OCI-LY1 (cell line): ENCODE measurements around the gene TSNAXIP1.

Experiments
- H2AFZ ChIP-seq: fragments of 200-600 bp; sonication (generic), shearing (Covaris generic); 2 replicates; pipeline ENCODE4 v1.6.0; 2014; ENCODE audit warnings: antibody characterized with exemption, mild to moderate bottlenecking, low read length
- H3F3A ChIP-seq: fragments of 200-600 bp; sonication (generic), shearing (Covaris generic); 2 replicates; pipeline ENCODE4 v1.6.0; 2014; ENCODE audit warnings: mild to moderate bottlenecking, antibody characterized with exemption, low read length, moderate library complexity; ENCODE audit not compliant: insufficient read depth
- H3K27ac ChIP-seq: fragments of 200-600 bp; sonication (generic); 2 replicates; pipeline ENCODE4 v1.5.1; 2014; ENCODE audit warnings: low read length, mixed run types, mild to moderate bottlenecking, low read depth; ENCODE audit not compliant: poor library complexity, severe bottlenecking
- H3K27me3 ChIP-seq: fragments of 200-600 bp; sonication (generic); 2 replicates; pipeline ENCODE4 v1.6.0; 2014; ENCODE audit warnings: antibody characterized with exemption, mild to moderate bottlenecking, low read length, moderate library complexity; ENCODE audit not compliant: insufficient read depth
- H3K36me3 ChIP-seq: fragments of 200-600 bp; sonication (generic); 2 replicates; pipeline ENCODE4 v1.6.1; 2014; ENCODE audit warnings: mild to moderate bottlenecking, antibody characterized with exemption, low read length, moderate library complexity, mixed read lengths; ENCODE audit not compliant: insufficient read depth
- H3K4me1 ChIP-seq: fragments of 200-600 bp; sonication (generic); 2 replicates; pipeline ENCODE4 v1.5.1; 2014; ENCODE audit warnings: mild to moderate bottlenecking, low read length, moderate library complexity; ENCODE audit not compliant: insufficient read depth, severe bottlenecking
- H3K4me2 ChIP-seq: fragments of 200-600 bp; sonication (generic), shearing (Covaris generic); 2 replicates; pipeline ENCODE4 v1.6.1; 2014; ENCODE audit warnings: low read length
- H3K4me3 ChIP-seq: fragments of 200-600 bp; sonication (generic); 2 replicates; pipeline ENCODE4 v1.5.1; 2014; ENCODE audit warnings: low read length, low read depth, mild to moderate bottlenecking, mixed read lengths; ENCODE audit not compliant: poor library complexity, severe bottlenecking
- H3K79me2 ChIP-seq: fragments of 200-600 bp; shearing (Covaris generic); 2 replicates; pipeline ENCODE4 v1.6.1; 2016; ENCODE audit warnings: mixed run types, low read length, mixed read lengths; ENCODE audit not compliant: insufficient read depth
- H3K9ac ChIP-seq: fragments of 200-600 bp; sonication (generic), shearing (Covaris generic); 2 replicates; pipeline ENCODE4 v1.6.1; 2014; ENCODE audit warnings: mild to moderate bottlenecking, low read length, mixed read lengths
- H3K9me2 ChIP-seq: fragments of 200-600 bp; sonication (generic), shearing (Covaris generic); 2 replicates; pipeline ENCODE4 v1.6.1; 2014; ENCODE audit warnings: low read depth, mild to moderate bottlenecking, low read length, mixed read lengths
- H3K9me3 ChIP-seq: fragments of 200-600 bp; shearing (Covaris generic); 2 replicates; pipeline ENCODE4 v1.6.1; 2014; ENCODE audit warnings: low read length, mixed read lengths
- H4K20me1 ChIP-seq: fragments of 200-600 bp; sonication (generic), shearing (Covaris generic); 2 replicates; pipeline ENCODE4 v1.6.0; 2016; ENCODE audit warnings: mild to moderate bottlenecking, low read length; ENCODE audit not compliant: insufficient read depth
- CTCF ChIP-seq: fragments of 200-600 bp; sonication (generic), shearing (Covaris generic); IDR thresholded peaks from 2 replicates; pipeline ENCODE4 v1.5.1; 2017; ENCODE audit warnings: mild to moderate bottlenecking, antibody characterized with exemption, low read length, moderate library complexity, mixed read lengths
- EZH2 ChIP-seq: fragments of 200-600 bp; sonication (generic), shearing (Covaris generic); IDR thresholded peaks from 2 replicates; pipeline ENCODE4 v1.8.0; 2017; ENCODE audit warnings: borderline replicate concordance, mixed run types, mild to moderate bottlenecking, antibody characterized with exemption, low read length, moderate library complexity, mixed read lengths

The TSNAXIP1 gene

DNA sequence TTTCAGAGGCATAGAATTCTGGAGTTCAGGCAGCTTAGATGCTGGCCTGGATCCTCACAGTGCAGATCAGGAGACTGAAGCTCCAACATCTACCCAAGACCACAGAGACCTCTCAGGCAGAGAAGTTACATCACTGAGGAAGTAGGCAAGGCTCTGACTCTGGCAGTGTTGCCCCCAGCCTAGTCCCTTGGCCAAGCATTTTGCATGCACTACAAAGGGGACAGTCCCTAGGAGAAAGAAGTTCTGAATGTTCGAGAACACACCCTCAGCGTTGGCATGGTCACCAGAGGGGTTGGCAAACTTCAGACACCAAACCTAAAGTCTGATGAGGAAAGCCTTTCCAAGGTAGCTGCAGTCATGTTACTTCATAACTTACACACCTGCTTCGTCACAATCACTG, 2.8 kb upstream of the TSNAXIP1 start:
- no peak overlapping the region for H3K27ac ChIP-seq
- TF ChIP-seq CTCF = no peak
- TF ChIP-seq EZH2 = no peak

DNA sequence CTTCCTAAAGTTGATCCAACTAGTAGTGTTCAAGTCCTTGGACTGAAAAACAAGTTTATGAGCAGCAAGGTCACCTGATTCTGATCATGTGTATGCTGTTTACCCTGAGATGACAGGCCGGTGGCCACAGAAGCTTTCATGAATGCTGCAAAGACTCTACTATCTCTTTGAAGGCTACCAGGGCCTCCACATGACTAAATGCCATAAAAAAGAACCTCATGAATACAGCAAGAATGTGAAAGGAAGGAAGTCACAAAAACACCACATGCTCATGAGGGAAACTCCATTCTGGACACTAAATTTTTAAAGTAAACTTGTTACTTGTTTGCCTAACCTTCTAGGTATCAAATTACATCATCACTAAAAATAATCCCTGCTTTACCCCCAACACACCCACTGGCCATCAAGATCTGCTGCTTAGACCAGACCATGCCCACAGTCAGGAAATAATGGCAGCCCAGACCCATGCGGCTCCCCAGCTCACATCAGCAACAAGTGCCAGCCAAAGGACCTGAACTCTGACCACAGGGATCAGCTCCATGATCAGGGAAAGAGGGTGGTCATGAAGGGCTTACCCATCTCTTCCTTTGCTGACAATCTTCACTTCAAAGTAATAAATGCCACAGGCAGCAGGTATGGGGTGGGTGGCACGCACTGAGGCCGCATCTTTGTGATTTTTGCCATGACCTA, 1.7 kb upstream of the TSNAXIP1 start:
- H3K9me3 ChIP-seq = no peaks in the 10 kb centered on the region
- no peaks in the 10 kb centered on the region for H4K20me1 ChIP-seq
- H3K4me2 ChIP-seq = peak overlapping the region; percentile 99
- peak overlapping the region; percentile 94 for H3K4me3 ChIP-seq
- H3K9ac ChIP-seq = peak overlapping the region; percentile 91
- H3K79me2 ChIP-seq = peaks cover 24% of the 10 kb centered on the region
- H3K27me3 ChIP-seq = no peaks in the 10 kb centered on the region
- H3F3A ChIP-seq = no peaks in the 10 kb centered on the region
- no peak for TF ChIP-seq EZH2
- no peaks in the 10 kb centered on the region for H3K9me2 ChIP-seq
- no peak overlapping the region for H2AFZ ChIP-seq
- H3K27ac ChIP-seq = peak overlapping the region; percentile 0
- peaks cover 42% of the 10 kb centered on the region for H3K4me1 ChIP-seq
- peaks cover 27% of the 10 kb centered on the region; the same call in 1 of the 2 replicates for H3K36me3 ChIP-seq

More for the DNA sequence above, 2.8 kb upstream of the TSNAXIP1 start:
- Histone ChIP-seq H3F3A (no peaks in the 10 kb centered on the region), H3K9ac (no peak overlapping the region), H2AFZ (no peak overlapping the region), H3K79me2 (peaks cover 24% of the 10 kb centered on the region), H3K27me3 (no peaks in the 10 kb centered on the region), H3K9me2 (no peaks in the 10 kb centered on the region), H3K4me1 (peaks cover 42% of the 10 kb centered on the region), H3K36me3 (peaks cover 27% of the 10 kb centered on the region; the same call in 1 of the 2 replicates), H3K9me3 (no peaks in the 10 kb centered on the region), H3K4me2 (no peak overlapping the region), H3K4me3 (no peak overlapping the region), H4K20me1 (no peaks in the 10 kb centered on the region)

- Histone ChIP-seq H3K9ac (peak overlapping the region; percentile 91), H3K27me3 (no peaks in the 10 kb centered on the region), H2AFZ (no peak overlapping the region), H4K20me1 (no peaks in the 10 kb centered on the region), H3K79me2 (peaks cover 23% of the 10 kb centered on the region), H3K36me3 (peaks cover 21% of the 10 kb centered on the region; the same call in 1 of the 2 replicates), H3F3A (no peaks in the 10 kb centered on the region), H3K9me2 (no peaks in the 10 kb centered on the region), H3K4me1 (peaks cover 42% of the 10 kb centered on the region), H3K9me3 (no peaks in the 10 kb centered on the region), H3K4me3 (peak overlapping the region; percentile 94), H3K27ac (peak overlapping the region; percentile 0), H3K4me2 (peak overlapping the region; percentile 99)
- TF ChIP-seq CTCF (no peak), EZH2 (no peak)
Observed at GRCh38 chr16:67805718-67806427, 816 bp upstream of the TSNAXIP1 start.
